ENCODE data around the gene TOLLIP. TPM values are rescaled to one million over a fixed set of nuclear protein-coding genes. Genes with fewer than 3 reads are reported as not detected.

The TOLLIP gene
- total and polyA plus RNA-seq, 2 of the 8 experiments (the other 6 are each of a cell fraction or from before 2014, with no cell fraction given), result 23.7 to 34.7 TPM

DNA sequence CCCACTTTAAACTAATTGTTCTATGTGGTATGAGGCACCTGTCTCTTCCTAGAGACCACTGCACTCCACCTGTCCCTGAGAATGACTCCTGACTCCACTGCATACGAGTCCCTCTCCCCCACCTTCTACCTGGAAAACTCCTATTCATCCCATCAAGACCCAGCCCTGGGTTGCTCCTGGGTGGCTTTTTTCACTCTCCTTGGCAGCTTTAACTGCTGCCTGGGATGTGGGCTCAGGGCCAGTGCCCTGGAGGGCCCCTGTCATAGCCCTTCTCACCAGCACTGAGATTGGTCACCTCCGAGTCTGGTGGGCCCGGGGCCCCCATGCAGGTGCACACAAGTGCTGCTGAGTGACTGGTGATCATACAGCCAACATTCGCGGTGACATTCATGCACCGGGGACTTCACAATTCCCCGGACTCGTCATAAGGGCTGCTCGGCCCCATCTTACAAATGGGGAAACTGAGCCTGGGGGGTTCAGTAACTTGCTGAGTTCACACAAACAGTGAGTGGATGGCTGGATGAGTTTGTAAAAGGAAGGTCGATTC is 25.9 kb upstream of the TOLLIP start (continued):
- TF ChIP-seq CEBPB (IDR thresholded peaks at IDR 0.05; ENCODE audit: low read depth, low read length), result no peak
